ENCODE measurements around the gene MAEL.

- TF ChIP-seq, protein P1, sequence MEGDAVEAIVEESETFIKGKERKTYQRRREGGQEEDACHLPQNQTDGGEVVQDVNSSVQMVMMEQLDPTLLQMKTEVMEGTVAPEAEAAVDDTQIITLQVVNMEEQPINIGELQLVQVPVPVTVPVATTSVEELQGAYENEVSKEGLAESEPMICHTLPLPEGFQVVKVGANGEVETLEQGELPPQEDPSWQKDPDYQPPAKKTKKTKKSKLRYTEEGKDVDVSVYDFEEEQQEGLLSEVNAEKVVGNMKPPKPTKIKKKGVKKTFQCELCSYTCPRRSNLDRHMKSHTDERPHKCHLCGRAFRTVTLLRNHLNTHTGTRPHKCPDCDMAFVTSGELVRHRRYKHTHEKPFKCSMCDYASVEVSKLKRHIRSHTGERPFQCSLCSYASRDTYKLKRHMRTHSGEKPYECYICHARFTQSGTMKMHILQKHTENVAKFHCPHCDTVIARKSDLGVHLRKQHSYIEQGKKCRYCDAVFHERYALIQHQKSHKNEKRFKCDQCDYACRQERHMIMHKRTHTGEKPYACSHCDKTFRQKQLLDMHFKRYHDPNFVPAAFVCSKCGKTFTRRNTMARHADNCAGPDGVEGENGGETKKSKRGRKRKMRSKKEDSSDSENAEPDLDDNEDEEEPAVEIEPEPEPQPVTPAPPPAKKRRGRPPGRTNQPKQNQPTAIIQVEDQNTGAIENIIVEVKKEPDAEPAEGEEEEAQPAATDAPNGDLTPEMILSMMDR (IDR thresholded peaks at IDR 0.05) = no peak
- TF ChIP-seq SIN3A (IDR thresholded peaks at IDR 0.05; ENCODE audit: borderline replicate concordance, insufficient read depth, low read depth, low read length) = no peak
- no peak for TF ChIP-seq POLR2AphosphoS5 (IDR thresholded peaks at IDR 0.05; ENCODE audit: low read depth, low read length)
- TF ChIP-seq, protein P2, sequence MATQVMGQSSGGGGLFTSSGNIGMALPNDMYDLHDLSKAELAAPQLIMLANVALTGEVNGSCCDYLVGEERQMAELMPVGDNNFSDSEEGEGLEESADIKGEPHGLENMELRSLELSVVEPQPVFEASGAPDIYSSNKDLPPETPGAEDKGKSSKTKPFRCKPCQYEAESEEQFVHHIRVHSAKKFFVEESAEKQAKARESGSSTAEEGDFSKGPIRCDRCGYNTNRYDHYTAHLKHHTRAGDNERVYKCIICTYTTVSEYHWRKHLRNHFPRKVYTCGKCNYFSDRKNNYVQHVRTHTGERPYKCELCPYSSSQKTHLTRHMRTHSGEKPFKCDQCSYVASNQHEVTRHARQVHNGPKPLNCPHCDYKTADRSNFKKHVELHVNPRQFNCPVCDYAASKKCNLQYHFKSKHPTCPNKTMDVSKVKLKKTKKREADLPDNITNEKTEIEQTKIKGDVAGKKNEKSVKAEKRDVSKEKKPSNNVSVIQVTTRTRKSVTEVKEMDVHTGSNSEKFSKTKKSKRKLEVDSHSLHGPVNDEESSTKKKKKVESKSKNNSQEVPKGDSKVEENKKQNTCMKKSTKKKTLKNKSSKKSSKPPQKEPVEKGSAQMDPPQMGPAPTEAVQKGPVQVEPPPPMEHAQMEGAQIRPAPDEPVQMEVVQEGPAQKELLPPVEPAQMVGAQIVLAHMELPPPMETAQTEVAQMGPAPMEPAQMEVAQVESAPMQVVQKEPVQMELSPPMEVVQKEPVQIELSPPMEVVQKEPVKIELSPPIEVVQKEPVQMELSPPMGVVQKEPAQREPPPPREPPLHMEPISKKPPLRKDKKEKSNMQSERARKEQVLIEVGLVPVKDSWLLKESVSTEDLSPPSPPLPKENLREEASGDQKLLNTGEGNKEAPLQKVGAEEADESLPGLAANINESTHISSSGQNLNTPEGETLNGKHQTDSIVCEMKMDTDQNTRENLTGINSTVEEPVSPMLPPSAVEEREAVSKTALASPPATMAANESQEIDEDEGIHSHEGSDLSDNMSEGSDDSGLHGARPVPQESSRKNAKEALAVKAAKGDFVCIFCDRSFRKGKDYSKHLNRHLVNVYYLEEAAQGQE (IDR thresholded peaks at IDR 0.05; ENCODE audit: insufficient read depth in 1 of 2, low read depth in 2 of 2, low read length in 1 of 2) = no peak
These were observed 10.5 kb downstream of the MAEL start for GRCh38 chr1:166999500-167000055.

Data from Panc1 (cell line).